Astrocyte (in vitro differentiated cells and primary cell): Measurements from ENCODE around the gene DYSF.

ENCODE experiments used
- CTCF ChIP-seq: IDR thresholded peaks from 2 replicates; pipeline ENCODE4 v1.5.1; 2011; ENCODE audit warnings: low read depth, mild to moderate bottlenecking, inconsistent platforms, low read length, moderate library complexity; ENCODE audit not compliant: insufficient read depth
- EZH2 ChIP-seq: IDR thresholded peaks from 2 replicates; pipeline ENCODE4 v1.6.1; 2012; ENCODE audit warnings: mild to moderate bottlenecking, low read length, inconsistent platforms; ENCODE audit not compliant: insufficient read depth

GRCh38 chr2:71680925-71681324 is 227.6 kb downstream of the DYSF start:
- TF ChIP-seq CTCF (no peak), EZH2 (no peak)
